Skeletal muscle satellite cell (primary cell): ENCODE results near the gene ATCAY.
"Not testable (repeated sequence)": the region's sequence is repeated elsewhere in the genome, so short reads cannot be mapped to it uniquely, and the experiment has no call there.

Source experiments
- H3K27me3 ChIP-seq: 2 replicates; pipeline ENCODE4 v1.7.0; 2013; ENCODE audit warnings: low read length; ENCODE audit not compliant: control insufficient read depth, insufficient read depth
- H3K36me3 ChIP-seq: 2 replicates; pipeline ENCODE4 v1.7.0; 2013; ENCODE audit warnings: mild to moderate bottlenecking, control low read depth, low read length; ENCODE audit not compliant: insufficient read depth
- H3K4me1 ChIP-seq: 2 replicates; pipeline ENCODE4 v1.7.0; 2013; ENCODE audit warnings: low read length; ENCODE audit not compliant: control insufficient read depth, insufficient read depth
- H3K4me2 ChIP-seq: 2 replicates; pipeline ENCODE4 v1.7.0; 2013; ENCODE audit warnings: mild to moderate bottlenecking, low read length
- H3K4me3 ChIP-seq: 2 replicates; pipeline ENCODE4 v1.7.0; 2013; ENCODE audit warnings: low read length
- H3K9ac ChIP-seq: 2 replicates; pipeline ENCODE4 v1.7.0; 2013; ENCODE audit warnings: mild to moderate bottlenecking, low read depth, low read length, moderate library complexity
- H3K9me3 ChIP-seq: replicated peaks from 2 replicates; pipeline ENCODE4 v1.7.0; 2013; ENCODE audit warnings: mild to moderate bottlenecking, control low read depth, low read length

The ATCAY gene

DNA sequence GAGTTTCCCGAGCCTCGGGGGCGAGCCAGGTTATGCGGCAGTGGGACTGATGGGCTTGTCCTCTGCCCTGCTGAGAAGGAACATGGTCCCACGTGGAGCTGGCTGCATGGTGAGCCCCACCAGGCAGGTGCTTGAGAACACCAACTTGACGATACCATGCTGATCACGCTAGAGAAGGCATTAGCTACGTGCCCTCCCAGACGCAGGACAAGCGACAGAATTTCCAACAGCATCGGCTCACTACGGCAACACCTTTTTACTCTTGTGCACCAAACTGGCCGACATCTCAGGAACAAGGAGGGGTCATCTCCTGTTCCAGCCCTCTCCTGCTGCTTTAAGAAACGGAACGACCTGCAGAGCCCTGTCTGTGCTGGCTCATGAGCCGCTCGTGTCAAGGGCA, 20.0 kb upstream of the ATCAY start:
- peaks cover 69% of the 10 kb centered on the region for H3K27me3 ChIP-seq
- no peak overlapping the region for H3K4me2 ChIP-seq
- no peaks in the 10 kb centered on the region for H3K9me3 ChIP-seq
- no peak overlapping the region for H3K4me3 ChIP-seq
- no peaks in the 10 kb centered on the region for H3K36me3 ChIP-seq
- H3K4me1 ChIP-seq, result no peaks in the 10 kb centered on the region
- no peak overlapping the region for H3K9ac ChIP-seq

- no peaks in the 10 kb centered on the region for H3K4me1 ChIP-seq
- H3K27me3 ChIP-seq, result peaks cover 80% of the 10 kb centered on the region
- H3K9me3 ChIP-seq, result no peaks in the 10 kb centered on the region
- H3K4me2 ChIP-seq, result no peak overlapping the region
- no peak overlapping the region for H3K9ac ChIP-seq
- no peak overlapping the region for H3K4me3 ChIP-seq
- H3K36me3 ChIP-seq, result no peaks in the 10 kb centered on the region
Measured at GRCh38 chr19:3862826-3863500, 17.5 kb upstream of the ATCAY start.

DNA sequence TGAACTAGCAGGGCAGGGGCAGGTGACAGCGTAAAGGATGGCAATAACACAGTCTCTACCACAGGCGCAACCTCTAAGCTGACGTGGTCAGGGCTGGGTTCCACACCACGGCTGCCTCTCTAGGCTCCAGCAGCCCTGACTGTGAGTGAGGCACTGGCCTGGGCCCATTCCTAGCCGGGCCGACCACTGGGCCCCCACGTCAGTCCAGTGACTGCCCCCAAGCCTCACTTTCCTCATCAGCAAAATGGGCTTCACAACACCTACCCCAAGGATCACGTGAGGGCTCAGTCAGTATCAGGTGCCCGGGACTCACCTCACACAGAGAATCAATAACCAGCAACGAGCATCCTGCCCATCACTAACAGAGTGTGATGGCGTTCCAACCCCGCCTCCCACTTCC, 16.8 kb upstream of the ATCAY start:
- Histone ChIP-seq H3K27me3 (peaks cover 79% of the 10 kb centered on the region), H3K4me2 (no peak overlapping the region), H3K9ac (no peak overlapping the region), H3K36me3 (no peaks in the 10 kb centered on the region), H3K4me3 (no peak overlapping the region), H3K9me3 (no peaks in the 10 kb centered on the region), H3K4me1 (no peaks in the 10 kb centered on the region)

- H3K4me1 ChIP-seq, result no peaks in the 10 kb centered on the region
- H3K9ac ChIP-seq, result no peak overlapping the region
- peaks cover 72% of the 10 kb centered on the region for H3K27me3 ChIP-seq
Measured at GRCh38 chr19:3866910-3867638, 13.4 kb upstream of the ATCAY start.

GRCh38 chr19:3867971-3868769, 12.3 kb upstream of the ATCAY start:
- Histone ChIP-seq H3K36me3 (no peaks in the 10 kb centered on the region), H3K9me3 (no peaks in the 10 kb centered on the region), H3K4me2 (no peak overlapping the region), H3K9ac (no peak overlapping the region), H3K4me1 (no peaks in the 10 kb centered on the region), H3K27me3 (peaks cover 65% of the 10 kb centered on the region), H3K4me3 (no peak overlapping the region)

More at GRCh38 chr19:3866910-3867638, 13.4 kb upstream of the ATCAY start:
- Histone ChIP-seq H3K4me3 (no peak overlapping the region), H3K9me3 (no peaks in the 10 kb centered on the region), H3K4me2 (no peak overlapping the region), H3K36me3 (no peaks in the 10 kb centered on the region)

DNA sequence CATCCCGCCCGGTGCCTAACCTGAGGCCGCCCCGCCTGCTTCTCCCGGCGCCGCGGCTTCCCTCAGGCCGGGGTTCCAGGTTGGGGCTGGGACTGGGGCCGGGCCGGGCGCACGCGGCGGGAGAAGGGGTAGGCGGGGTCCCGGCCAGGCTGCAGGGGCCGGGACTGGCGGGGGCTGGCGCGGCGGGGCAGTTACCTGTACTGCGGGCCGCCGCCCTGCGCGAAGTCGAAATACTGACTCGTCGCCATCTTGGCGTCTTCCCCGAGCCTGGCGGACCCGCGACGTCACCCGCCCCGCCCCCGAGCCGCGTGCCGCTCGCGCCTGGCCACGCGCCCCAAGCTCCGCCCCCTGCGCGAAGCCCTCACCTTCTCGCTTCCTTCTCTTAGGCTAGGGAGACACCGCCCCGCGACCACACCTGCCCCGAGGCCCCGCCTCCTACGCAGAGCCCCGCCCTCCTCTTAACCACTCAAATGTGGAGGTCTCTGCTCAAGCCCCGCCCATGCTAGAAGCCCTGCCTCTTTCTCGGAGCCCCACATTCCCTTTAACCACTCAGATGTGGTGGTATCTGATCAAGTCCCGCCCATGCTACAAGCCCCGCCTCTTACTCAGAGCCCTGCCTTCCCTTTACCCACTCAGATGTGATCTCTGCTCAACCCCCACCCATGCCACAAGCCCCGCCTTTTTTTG, 11.6 kb upstream of the ATCAY start, which contains the start of gene ZFR2:
Gene ZFR2 (minus strand): TSS at position 269 of the 687 bp plus-strand sequence. CDS start 21 bp downstream, at position 248.
- Histone ChIP-seq H3K27me3 (peaks cover 57% of the 10 kb centered on the region), H3K4me3 (no peak within 1 kb of the TSS), H3K36me3 (no peaks in the 10 kb centered on the region), H3K9me3 (no peaks in the 10 kb centered on the region), H3K4me1 (no peaks in the 10 kb centered on the region), H3K4me2 (no peak within 1 kb of the TSS), H3K9ac (no peak within 1 kb of the TSS)

DNA sequence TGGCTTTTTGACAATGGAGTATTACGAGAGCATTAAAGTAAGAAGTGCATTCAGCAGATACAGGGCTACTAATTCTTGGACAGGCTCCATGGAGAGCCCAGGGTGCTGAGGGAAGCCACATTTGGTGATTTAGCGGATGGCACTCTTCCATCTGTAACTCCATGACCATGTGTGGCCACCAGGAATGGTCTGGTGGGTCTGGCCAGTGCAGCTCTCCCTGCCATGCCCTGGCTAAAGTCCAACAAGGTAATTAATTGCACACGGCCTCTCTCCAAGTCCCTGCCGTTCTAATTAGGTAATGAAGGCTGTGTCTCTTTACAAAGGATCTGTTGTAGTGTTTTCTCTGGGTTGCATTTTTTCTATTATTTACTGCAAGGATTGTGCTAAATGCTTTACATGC, 7.3 kb upstream of the ATCAY start:
- Histone ChIP-seq H3K9ac (no peak overlapping the region), H3K36me3 (no peaks in the 10 kb centered on the region), H3K4me1 (no peaks in the 10 kb centered on the region), H3K27me3 (peaks cover 18% of the 10 kb centered on the region), H3K4me3 (no peak overlapping the region), H3K9me3 (no peaks in the 10 kb centered on the region), H3K4me2 (no peak overlapping the region)

DNA sequence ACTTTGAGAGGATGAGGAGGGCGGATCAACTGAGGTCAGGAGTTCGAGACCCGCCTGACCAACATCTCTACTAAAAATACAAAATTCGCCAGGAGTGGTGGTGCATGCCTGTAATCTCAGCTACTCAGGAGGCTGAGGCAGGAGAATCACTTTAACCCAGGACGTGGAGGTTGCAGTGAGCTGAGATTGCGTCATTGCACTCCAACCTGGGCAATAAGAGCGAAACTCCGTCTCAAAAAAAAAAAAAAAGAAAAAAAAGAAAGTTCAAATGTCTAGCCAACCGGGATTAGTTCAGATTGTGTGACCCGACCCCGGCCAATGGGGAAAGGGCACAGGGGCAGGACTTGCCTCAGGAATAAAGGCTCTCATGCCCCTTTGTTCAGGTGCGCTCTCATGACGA, 5.8 kb upstream of the ATCAY start:
- H3K9ac ChIP-seq, H3K4me2 ChIP-seq, H3K4me3 ChIP-seq, H3K4me1 ChIP-seq, H3K9me3 ChIP-seq, H3K36me3 ChIP-seq: not testable (repeated sequence)
- peaks cover 13% of the 10 kb centered on the region for H3K27me3 ChIP-seq

DNA sequence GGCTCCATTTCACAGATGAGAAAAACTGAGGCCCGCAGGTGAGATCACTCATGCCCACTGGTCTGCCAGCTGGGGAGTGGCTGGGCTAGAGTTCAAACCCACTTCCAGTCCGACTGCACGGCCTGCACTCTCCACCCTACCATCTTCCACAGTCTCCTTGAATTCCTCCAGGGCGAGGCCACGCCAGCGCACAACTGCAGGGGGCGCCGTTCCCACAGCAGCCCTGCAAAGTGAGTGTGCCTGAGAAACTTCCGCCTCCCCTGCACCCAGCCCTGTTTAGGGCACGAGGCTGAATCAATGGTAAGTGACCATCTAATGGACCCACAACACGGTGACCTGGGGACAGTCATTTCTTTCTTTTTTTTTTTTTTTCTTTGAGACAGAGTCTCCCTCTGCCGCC, 829 bp upstream of the ATCAY start:
- no peak overlapping the region for H3K4me2 ChIP-seq
- no peaks in the 10 kb centered on the region for H3K4me1 ChIP-seq
- no peak overlapping the region for H3K4me3 ChIP-seq
- H3K27me3 ChIP-seq, result peaks cover 40% of the 10 kb centered on the region
- H3K9ac ChIP-seq, result no peak overlapping the region
- H3K9me3 ChIP-seq, result no peaks in the 10 kb centered on the region
- H3K36me3 ChIP-seq, result no peaks in the 10 kb centered on the region

- Histone ChIP-seq H3K4me1 (no peaks in the 10 kb centered on the region), H3K4me2 (no peak overlapping the region), H3K9ac (no peak overlapping the region), H3K9me3 (no peaks in the 10 kb centered on the region), H3K36me3 (no peaks in the 10 kb centered on the region), H3K4me3 (no peak overlapping the region), H3K27me3 (peaks cover 40% of the 10 kb centered on the region)
Measured at GRCh38 chr19:3881272-3882040, 971 bp downstream of the ATCAY start.
